PC-9 (cell line): Measurements from ENCODE around the gene PEX7.

ENCODE experiments used
- EZH2 ChIP-seq: fragments of 200-600 bp; sonication (generic); IDR thresholded peaks from 2 replicates; pipeline ENCODE4 v1.8.0; 2017; ENCODE audit warnings: antibody characterized with exemption, low read depth
- TF ChIP-seq, protein P1 (sequence below): fragments of 200-600 bp; sonication (generic); conservative IDR thresholded peaks from 2 replicates; pipeline ENCODE4 v1.6.1; 2017; ENCODE audit warnings: mixed run types, antibody characterized with exemption, mild to moderate bottlenecking, moderate library complexity

- TF ChIP-seq, protein P1, sequence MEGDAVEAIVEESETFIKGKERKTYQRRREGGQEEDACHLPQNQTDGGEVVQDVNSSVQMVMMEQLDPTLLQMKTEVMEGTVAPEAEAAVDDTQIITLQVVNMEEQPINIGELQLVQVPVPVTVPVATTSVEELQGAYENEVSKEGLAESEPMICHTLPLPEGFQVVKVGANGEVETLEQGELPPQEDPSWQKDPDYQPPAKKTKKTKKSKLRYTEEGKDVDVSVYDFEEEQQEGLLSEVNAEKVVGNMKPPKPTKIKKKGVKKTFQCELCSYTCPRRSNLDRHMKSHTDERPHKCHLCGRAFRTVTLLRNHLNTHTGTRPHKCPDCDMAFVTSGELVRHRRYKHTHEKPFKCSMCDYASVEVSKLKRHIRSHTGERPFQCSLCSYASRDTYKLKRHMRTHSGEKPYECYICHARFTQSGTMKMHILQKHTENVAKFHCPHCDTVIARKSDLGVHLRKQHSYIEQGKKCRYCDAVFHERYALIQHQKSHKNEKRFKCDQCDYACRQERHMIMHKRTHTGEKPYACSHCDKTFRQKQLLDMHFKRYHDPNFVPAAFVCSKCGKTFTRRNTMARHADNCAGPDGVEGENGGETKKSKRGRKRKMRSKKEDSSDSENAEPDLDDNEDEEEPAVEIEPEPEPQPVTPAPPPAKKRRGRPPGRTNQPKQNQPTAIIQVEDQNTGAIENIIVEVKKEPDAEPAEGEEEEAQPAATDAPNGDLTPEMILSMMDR: no peak
- no peak for TF ChIP-seq EZH2
These were observed 63.7 kb downstream of the PEX7 start for GRCh38 chr6:136886091-136886490.
